GM12872 (cell line): ENCODE measurements around the gene SKOR1.

ENCODE experiments used
- CTCF ChIP-seq: IDR thresholded peaks from 3 replicates; pipeline ENCODE4 v1.5.1; 2011; ENCODE audit warnings: low read depth, mild to moderate bottlenecking, low read length, moderate library complexity; ENCODE audit not compliant: insufficient read depth

SKOR1 gene

GRCh38 chr15:67862750-67863441, 37.6 kb downstream of the SKOR1 start:
- TF ChIP-seq CTCF: no peak

GRCh38 chr15:67863442-67863987, 38.2 kb downstream of the SKOR1 start:
- TF ChIP-seq CTCF: peak; percentile 97

- TF ChIP-seq CTCF: no peak
Observed at GRCh38 chr15:67865331-67865730, 40.0 kb downstream of the SKOR1 start.

- no peak for TF ChIP-seq CTCF
Observed at GRCh38 chr15:67865766-67866165, 40.5 kb downstream of the SKOR1 start.

GRCh38 chr15:67869701-67870100, 44.4 kb downstream of the SKOR1 start:
- no peak for TF ChIP-seq CTCF

- TF ChIP-seq CTCF: no peak
Observed at GRCh38 chr15:67870868-67871408, 45.6 kb downstream of the SKOR1 start.

GRCh38 chr15:67873777-67874176, 48.5 kb downstream of the SKOR1 start:
- no peak for TF ChIP-seq CTCF
